Neural cell (in vitro differentiated cells): ENCODE data around the gene CCDC60. TPM values are rescaled to one million over a fixed set of nuclear protein-coding genes. Genes with fewer than 3 reads are reported as not detected.

Experiments used
- H2AFZ ChIP-seq: fragments of 200-600, 300-800 bp; sonication (generic), shearing (Covaris generic); 2 replicates; pipeline ENCODE4 v1.6.0; 2014; ENCODE audit warnings: low read depth, mild to moderate bottlenecking, antibody characterized with exemption, low read length, moderate library complexity
- H3F3A ChIP-seq: fragments of 200-600 bp; shearing (Covaris generic); 2 replicates; pipeline ENCODE4 v1.6.1; 2016; ENCODE audit warnings: mild to moderate bottlenecking, moderate library complexity, mixed read lengths, antibody characterized with exemption, low read length; ENCODE audit not compliant: insufficient read depth, poor library complexity, severe bottlenecking
- H3K27ac ChIP-seq: fragments of 200-600, 300-800 bp; sonication (generic), shearing (Covaris generic); 2 replicates; pipeline ENCODE4 v1.5.1; 2014; ENCODE audit warnings: mild to moderate bottlenecking, low read length, moderate library complexity
- H3K27me3 ChIP-seq: fragments of 300-800, 200-600 bp; sonication (generic), shearing (Covaris generic); 2 replicates; pipeline ENCODE4 v1.6.0; 2014; ENCODE audit warnings: mild to moderate bottlenecking, low read depth, low read length, moderate library complexity; ENCODE audit not compliant: insufficient read depth
- H3K36me3 ChIP-seq: fragments of 300-800, 200-600 bp; sonication (generic), shearing (Covaris generic); 2 replicates; pipeline ENCODE4 v1.5.1; 2014; ENCODE audit warnings: mild to moderate bottlenecking, antibody characterized with exemption, low read length, moderate library complexity; ENCODE audit not compliant: insufficient read depth
- H3K4me2 ChIP-seq: fragments of 300-800, 200-600 bp; sonication (generic), shearing (Covaris generic); 2 replicates; pipeline ENCODE4 v1.6.0; 2014; ENCODE audit warnings: mild to moderate bottlenecking, low read length
- H3K4me3 ChIP-seq: fragments of 300-800, 200-600 bp; sonication (generic), shearing (Covaris generic); 2 replicates; pipeline ENCODE4 v1.5.1; 2014; ENCODE audit warnings: mild to moderate bottlenecking, low read length, moderate library complexity
- H3K79me2 ChIP-seq: fragments of 200-600 bp; shearing (Covaris generic); replicated peaks from 2 replicates; pipeline ENCODE4 v1.6.0; 2014; ENCODE audit warnings: mild to moderate bottlenecking, low read length, moderate library complexity; ENCODE audit not compliant: insufficient read depth
- H3K9ac ChIP-seq: fragments of 300-800, 200-600 bp; sonication (generic), shearing (Covaris generic); 2 replicates; pipeline ENCODE4 v1.6.1; 2016; ENCODE audit warnings: mild to moderate bottlenecking, low read length, mixed read lengths
- H3K9me2 ChIP-seq: fragments of 200-600 bp; shearing (Covaris generic); 2 replicates; pipeline ENCODE4 v1.6.1; 2016; ENCODE audit warnings: mild to moderate bottlenecking, low read length, mixed read lengths; ENCODE audit not compliant: insufficient read depth
- H3K9me3 ChIP-seq: fragments of 200-600, 300-800 bp; sonication (generic), shearing (Covaris generic); 2 replicates; pipeline ENCODE4 v1.6.1; 2016; ENCODE audit warnings: mild to moderate bottlenecking, mixed run types, low read length, moderate library complexity, mixed read lengths
- H4K20me1 ChIP-seq: fragments of 200-600 bp; shearing (Covaris generic); 2 replicates; pipeline ENCODE4 v1.6.1; 2016; ENCODE audit warnings: mild to moderate bottlenecking, mixed run types; ENCODE audit not compliant: insufficient read depth
- CTCF ChIP-seq: fragments of 450-650 bp; IDR thresholded peaks from 2 replicates; pipeline ENCODE4 v1.5.1; 2014; ENCODE audit warnings: antibody characterized with exemption, mild to moderate bottlenecking, moderate library complexity; ENCODE audit not compliant: poor library complexity, severe bottlenecking
- EP300 ChIP-seq: fragments of 450-650 bp; conservative IDR thresholded peaks from 2 replicates; pipeline ENCODE4 v1.6.1; 2014; ENCODE audit warnings: antibody characterized with exemption, mild to moderate bottlenecking, moderate library complexity; ENCODE audit not compliant: poor library complexity, severe bottlenecking
- EZH2 ChIP-seq: fragments of 200-600, 300-800 bp; shearing (Covaris generic), sonication (generic); IDR thresholded peaks from 2 replicates; pipeline ENCODE4 v1.6.1; 2014; ENCODE audit warnings: antibody characterized with exemption, low read length, borderline replicate concordance, mild to moderate bottlenecking; ENCODE audit not compliant: insufficient read depth, poor library complexity, severe bottlenecking
- MXI1 ChIP-seq: fragments of 450-650 bp; conservative IDR thresholded peaks from 2 replicates; pipeline ENCODE4 v1.6.1; 2014; ENCODE audit warnings: antibody characterized with exemption, mild to moderate bottlenecking; ENCODE audit not compliant: poor library complexity, severe bottlenecking
- POLR2AphosphoS5 ChIP-seq: IDR thresholded peaks from 2 replicates; pipeline ENCODE4 v1.6.1; 2012
- RAD21 ChIP-seq: fragments of 450-650 bp; conservative IDR thresholded peaks from 2 replicates; pipeline ENCODE4 v1.6.1; 2014; ENCODE audit warnings: antibody characterized with exemption, mild to moderate bottlenecking, moderate library complexity
- REST ChIP-seq: IDR thresholded peaks from 2 replicates; pipeline ENCODE4 v1.6.1; 2012; ENCODE audit warnings: borderline replicate concordance
- SMC3 ChIP-seq: fragments of 450-650 bp; conservative IDR thresholded peaks from 2 replicates; pipeline ENCODE4 v1.6.1; 2014; ENCODE audit warnings: antibody characterized with exemption, mild to moderate bottlenecking, moderate library complexity; ENCODE audit not compliant: poor library complexity
- TAF1 ChIP-seq: IDR thresholded peaks from 2 replicates; pipeline ENCODE4 v1.6.1; 2012; ENCODE audit warnings: low read depth
- polyA plus RNA-seq: library from polyadenylated mRNA; depleted of rRNA; stranded (reverse); fragments of >200 nt; gene quantifications from 2 replicates; pipeline ENCODE4 v1.2.3, GENCODE V29; 2014

The CCDC60 gene
- polyA plus RNA-seq, 1 donor from 2014 or later = not detected

- no peaks in the 10 kb centered on the region for H3K36me3 ChIP-seq
- H3K79me2 ChIP-seq = no peaks in the 10 kb centered on the region
- no peak overlapping the region for H3K9ac ChIP-seq
- no peak overlapping the region for H3K4me3 ChIP-seq
- no peaks in the 10 kb centered on the region for H3F3A ChIP-seq
- H2AFZ ChIP-seq = no peak overlapping the region
- no peak overlapping the region for H3K4me2 ChIP-seq
- H3K27ac ChIP-seq = no peak overlapping the region
- TF ChIP-seq EZH2 (no peak), MXI1 (no peak)
- H3K9me2 ChIP-seq = no peaks in the 10 kb centered on the region
- no peaks in the 10 kb centered on the region for H3K27me3 ChIP-seq
- no peaks in the 10 kb centered on the region for H3K9me3 ChIP-seq
- H4K20me1 ChIP-seq = no peaks in the 10 kb centered on the region
Observed at GRCh38 chr12:119372540-119372939, 38.0 kb downstream of the CCDC60 start.

- H3K27ac ChIP-seq = no peak overlapping the region
- TF ChIP-seq RAD21 (no peak), EZH2 (no peak), MXI1 (no peak), TAF1 (no peak), SMC3 (no peak), REST (no peak), EP300 (no peak), POLR2AphosphoS5 (no peak), CTCF (no peak)
- H3K9me3 ChIP-seq = no peaks in the 10 kb centered on the region
- no peaks in the 10 kb centered on the region for H3K27me3 ChIP-seq
- no peaks in the 10 kb centered on the region for H3K36me3 ChIP-seq
- no peak overlapping the region for H3K4me2 ChIP-seq
- no peak overlapping the region for H3K9ac ChIP-seq
- H2AFZ ChIP-seq = no peak overlapping the region
- no peaks in the 10 kb centered on the region for H4K20me1 ChIP-seq
- no peak overlapping the region for H3K4me3 ChIP-seq
- no peaks in the 10 kb centered on the region for H3K79me2 ChIP-seq
- H3F3A ChIP-seq = no peaks in the 10 kb centered on the region
- no peaks in the 10 kb centered on the region for H3K9me2 ChIP-seq
Observed at GRCh38 chr12:119373001-119373400, 38.5 kb downstream of the CCDC60 start.

GRCh38 chr12:119373666-119374065, 39.1 kb downstream of the CCDC60 start:
- H3F3A ChIP-seq = no peaks in the 10 kb centered on the region
- H2AFZ ChIP-seq = no peak overlapping the region
- H3K27ac ChIP-seq = no peak overlapping the region
- TF ChIP-seq EP300 (no peak), RAD21 (no peak), POLR2AphosphoS5 (no peak), SMC3 (no peak), MXI1 (no peak), REST (no peak), TAF1 (no peak), CTCF (no peak), EZH2 (no peak)
- no peak overlapping the region for H3K9ac ChIP-seq
- H4K20me1 ChIP-seq = no peaks in the 10 kb centered on the region
- no peaks in the 10 kb centered on the region for H3K79me2 ChIP-seq
- H3K9me3 ChIP-seq = no peaks in the 10 kb centered on the region
- no peak overlapping the region for H3K4me3 ChIP-seq
- no peaks in the 10 kb centered on the region for H3K9me2 ChIP-seq
- no peaks in the 10 kb centered on the region for H3K36me3 ChIP-seq
- H3K27me3 ChIP-seq = no peaks in the 10 kb centered on the region
- H3K4me2 ChIP-seq = no peak overlapping the region
